ENCODE measurements around the gene KCNS3. TPM values are rescaled to one million over a fixed set of nuclear protein-coding genes. Genes with fewer than 3 reads are reported as not detected.

KCNS3 gene
- total RNA-seq, 5 donors from 2014 or later (not counting 1 experiment from before 2014, with no cell fraction given), result 0.22 TPM; not detected in 4

GRCh38 chr2:17894005-17894404 is 15.5 kb downstream of the KCNS3 start:
- Histone ChIP-seq H3K27me3 (replicated peaks in 1 of 2; ENCODE audit: control insufficient read depth in 2 of 2, extremely low read depth in 1 of 2, insufficient read depth in 2 of 2, low read length in 1 of 2) (peaks cover 0 to 5% of the 10 kb centered on the region in 2 experiments), H3K4me3 (ENCODE audit: control insufficient read depth in 1 of 2, extremely low read depth in 1 of 2, low read length in 1 of 2) (no peak overlapping the region), H3K27ac (ENCODE audit: low read length) (no peak overlapping the region), H3K36me3 (ENCODE audit: control insufficient read depth in 2 of 2, extremely low read depth in 1 of 2, insufficient read depth in 1 of 2, low read length in 1 of 2) (no peaks in the 10 kb centered on the region), H3K4me1 (ENCODE audit: control insufficient read depth in 1 of 2, extremely low read depth in 1 of 2, insufficient read depth in 2 of 2, low read length in 2 of 2) (no peaks in the 10 kb centered on the region), H3K9me3 (no peaks in the 10 kb centered on the region)
- DNase-seq (no peak), ATAC-seq (replicated peaks in 1 of 4) (no peak)
- Mint-ChIP-seq H3K27ac (no peak overlapping the region), H3K4me1 (no peaks in the 10 kb centered on the region), H3K9me3 (peaks cover 9 to 36% (median 19%) of the 10 kb centered on the region in 3 donors), H3K36me3 (no peaks in the 10 kb centered on the region), H3K27me3 (peaks cover 27 to 32% of the 10 kb centered on the region in 2 donors), H3K4me3 (no peak overlapping the region)
- WGBS (ENCODE audit: insufficient coverage), result no CpG with 5 or more reads among the region's 1 CpG
- POLR2A ChIA-PET, result no interaction called here
- CTCF ChIA-PET, result no interaction called here

GRCh38 chr2:17894556-17894955 is 16.1 kb downstream of the KCNS3 start:
- peaks cover 9 to 31% (median 19%) of the 10 kb centered on the region in 3 donors for H3K9me3 Mint-ChIP-seq
- no peak for ATAC-seq (replicated peaks in 1 of 4)
- no peak overlapping the region for H3K4me3 ChIP-seq (ENCODE audit: control insufficient read depth in 1 of 2, extremely low read depth in 1 of 2, low read length in 1 of 2)
- no peak overlapping the region for H3K27ac ChIP-seq (ENCODE audit: low read length)
- 33% methylated on average over 1 of the region's 2 CpGs for WGBS (ENCODE audit: insufficient coverage)
- H3K36me3 ChIP-seq (ENCODE audit: control insufficient read depth in 2 of 2, extremely low read depth in 1 of 2, insufficient read depth in 1 of 2, low read length in 1 of 2), result no peaks in the 10 kb centered on the region
- H3K4me1 Mint-ChIP-seq, result no peaks in the 10 kb centered on the region
- no peak for DNase-seq
- H3K27me3 ChIP-seq (replicated peaks in 1 of 2; ENCODE audit: control insufficient read depth in 2 of 2, extremely low read depth in 1 of 2, insufficient read depth in 2 of 2, low read length in 1 of 2), result peaks cover 0 to 5% of the 10 kb centered on the region in 2 experiments
- ChIA-PET CTCF (no interaction called here), POLR2A (no interaction called here)
- H3K36me3 Mint-ChIP-seq, result no peaks in the 10 kb centered on the region
- peaks cover 26 to 32% of the 10 kb centered on the region in 2 donors for H3K27me3 Mint-ChIP-seq
- no peak overlapping the region for H3K4me3 Mint-ChIP-seq
- no peak overlapping the region for H3K27ac Mint-ChIP-seq
- H3K9me3 ChIP-seq, result no peaks in the 10 kb centered on the region
- no peaks in the 10 kb centered on the region for H3K4me1 ChIP-seq (ENCODE audit: control insufficient read depth in 1 of 2, extremely low read depth in 1 of 2, insufficient read depth in 2 of 2, low read length in 2 of 2)

- no CpG with 5 or more reads among the region's 4 CpGs for WGBS (ENCODE audit: insufficient coverage)
- no peak for ATAC-seq (replicated peaks in 1 of 4)
- peaks cover 0 to 4% (median 0%) of the 10 kb centered on the region in 3 donors for H3K9me3 Mint-ChIP-seq
Observed at GRCh38 chr2:17899871-17900270, 21.4 kb downstream of the KCNS3 start.

GRCh38 chr2:17901246-17901645 is 22.8 kb downstream of the KCNS3 start:
- no peaks in the 10 kb centered on the region for H3K9me3 ChIP-seq
- no peak overlapping the region for H3K4me3 ChIP-seq (ENCODE audit: control insufficient read depth in 1 of 2, extremely low read depth in 1 of 2, low read length in 1 of 2)
- ChIA-PET POLR2A (no interaction called here), CTCF (no interaction called here)
- no peak overlapping the region for H3K27ac Mint-ChIP-seq
- no peaks in the 10 kb centered on the region for H3K36me3 Mint-ChIP-seq
- no peaks in the 10 kb centered on the region for H3K4me1 ChIP-seq (ENCODE audit: control insufficient read depth in 1 of 2, extremely low read depth in 1 of 2, insufficient read depth in 2 of 2, low read length in 2 of 2)
- H3K36me3 ChIP-seq (ENCODE audit: control insufficient read depth in 2 of 2, extremely low read depth in 1 of 2, insufficient read depth in 1 of 2, low read length in 1 of 2), result no peaks in the 10 kb centered on the region
- H3K27me3 ChIP-seq (replicated peaks in 1 of 2; ENCODE audit: control insufficient read depth in 2 of 2, extremely low read depth in 1 of 2, insufficient read depth in 2 of 2, low read length in 1 of 2), result peaks cover 0 to 6% of the 10 kb centered on the region in 2 experiments
- 34% methylated on average over 5 of the region's 5 CpGs for WGBS (ENCODE audit: insufficient coverage)
- H3K4me3 Mint-ChIP-seq, result no peak overlapping the region
- H3K4me1 Mint-ChIP-seq, result no peaks in the 10 kb centered on the region
- no peak for DNase-seq
- peaks cover 19 to 22% of the 10 kb centered on the region in 2 donors for H3K27me3 Mint-ChIP-seq
- H3K9me3 Mint-ChIP-seq, result peaks cover 0 to 4% (median 0%) of the 10 kb centered on the region in 3 donors
- H3K27ac ChIP-seq (ENCODE audit: low read length), result no peak overlapping the region
- ATAC-seq (replicated peaks in 1 of 4), result no peak

More at GRCh38 chr2:17899871-17900270, 21.4 kb downstream of the KCNS3 start:
- Histone ChIP-seq H3K9me3 (no peaks in the 10 kb centered on the region), H3K27ac (ENCODE audit: low read length) (no peak overlapping the region), H3K4me3 (ENCODE audit: control insufficient read depth in 1 of 2, extremely low read depth in 1 of 2, low read length in 1 of 2) (no peak overlapping the region), H3K27me3 (replicated peaks in 1 of 2; ENCODE audit: control insufficient read depth in 2 of 2, extremely low read depth in 1 of 2, insufficient read depth in 2 of 2, low read length in 1 of 2) (peaks cover 0 to 6% of the 10 kb centered on the region in 2 experiments), H3K4me1 (ENCODE audit: control insufficient read depth in 1 of 2, extremely low read depth in 1 of 2, insufficient read depth in 2 of 2, low read length in 2 of 2) (no peaks in the 10 kb centered on the region), H3K36me3 (ENCODE audit: control insufficient read depth in 2 of 2, extremely low read depth in 1 of 2, insufficient read depth in 1 of 2, low read length in 1 of 2) (no peaks in the 10 kb centered on the region)
- Mint-ChIP-seq H3K4me1 (no peaks in the 10 kb centered on the region), H3K27ac (no peak overlapping the region), H3K27me3 (peaks cover 26 to 29% of the 10 kb centered on the region in 2 donors), H3K4me3 (no peak overlapping the region), H3K36me3 (no peaks in the 10 kb centered on the region)
- no peak for DNase-seq
- CTCF ChIA-PET, result no interaction called here
- POLR2A ChIA-PET, result no interaction called here

- no peak for ATAC-seq (replicated peaks in 1 of 4)
- H3K4me1 ChIP-seq (ENCODE audit: control insufficient read depth in 1 of 2, extremely low read depth in 1 of 2, insufficient read depth in 2 of 2, low read length in 2 of 2), result no peaks in the 10 kb centered on the region
- POLR2A ChIA-PET, result no interaction called here
- CTCF ChIA-PET, result no interaction called here
- H3K36me3 ChIP-seq (ENCODE audit: control insufficient read depth in 2 of 2, extremely low read depth in 1 of 2, insufficient read depth in 1 of 2, low read length in 1 of 2), result no peaks in the 10 kb centered on the region
- Mint-ChIP-seq H3K4me3 (no peak overlapping the region), H3K27me3 (peaks cover 13 to 25% of the 10 kb centered on the region in 2 donors), H3K27ac (no peak overlapping the region), H3K9me3 (peaks cover 0 to 6% (median 0%) of the 10 kb centered on the region in 3 donors), H3K4me1 (no peaks in the 10 kb centered on the region), H3K36me3 (no peaks in the 10 kb centered on the region)
- no peak overlapping the region for H3K4me3 ChIP-seq (ENCODE audit: control insufficient read depth in 1 of 2, extremely low read depth in 1 of 2, low read length in 1 of 2)
- WGBS (ENCODE audit: insufficient coverage), result 59% methylated on average over 5 of the region's 5 CpGs
- H3K9me3 ChIP-seq, result no peaks in the 10 kb centered on the region
- peaks cover 0 to 6% of the 10 kb centered on the region in 2 experiments for H3K27me3 ChIP-seq (replicated peaks in 1 of 2; ENCODE audit: control insufficient read depth in 2 of 2, extremely low read depth in 1 of 2, insufficient read depth in 2 of 2, low read length in 1 of 2)
- DNase-seq, result no peak
- H3K27ac ChIP-seq (ENCODE audit: low read length), result no peak overlapping the region
Observed at GRCh38 chr2:17910980-17911379, 32.5 kb downstream of the KCNS3 start.

GRCh38 chr2:17911491-17912260 is 33.2 kb downstream of the KCNS3 start:
- peaks cover 0 to 6% of the 10 kb centered on the region in 2 experiments for H3K27me3 ChIP-seq (replicated peaks in 1 of 2; ENCODE audit: control insufficient read depth in 2 of 2, extremely low read depth in 1 of 2, insufficient read depth in 2 of 2, low read length in 1 of 2)
- H3K27me3 Mint-ChIP-seq, result peaks cover 13 to 21% of the 10 kb centered on the region in 2 donors
- DNase-seq (no peak), ATAC-seq (replicated peaks in 1 of 4) (no peak)
- no peak overlapping the region for H3K27ac ChIP-seq (ENCODE audit: low read length)
- ChIA-PET POLR2A (no interaction called here), CTCF (interaction anchor here in 1 of 2 donors (0.5 kb wide), 1 partner anchor 34 kb away, joined by 4 read pairs; no protein-coding TSS in a partner anchor)
- no peaks in the 10 kb centered on the region for H3K4me1 Mint-ChIP-seq
- no peaks in the 10 kb centered on the region for H3K4me1 ChIP-seq (ENCODE audit: control insufficient read depth in 1 of 2, extremely low read depth in 1 of 2, insufficient read depth in 2 of 2, low read length in 2 of 2)
- H3K36me3 ChIP-seq (ENCODE audit: control insufficient read depth in 2 of 2, extremely low read depth in 1 of 2, insufficient read depth in 1 of 2, low read length in 1 of 2), result no peaks in the 10 kb centered on the region
- H3K36me3 Mint-ChIP-seq, result no peaks in the 10 kb centered on the region
- H3K4me3 Mint-ChIP-seq, result no peak overlapping the region
- WGBS (ENCODE audit: insufficient coverage), result 50% methylated on average over 1 of the region's 5 CpGs
- H3K9me3 ChIP-seq, result no peaks in the 10 kb centered on the region
- H3K9me3 Mint-ChIP-seq, result peaks cover 0 to 2% (median 0%) of the 10 kb centered on the region in 3 donors
- H3K4me3 ChIP-seq (ENCODE audit: control insufficient read depth in 1 of 2, extremely low read depth in 1 of 2, low read length in 1 of 2), result no peak overlapping the region
- H3K27ac Mint-ChIP-seq, result no peak overlapping the region

Data from T-cell (primary cell).